G401 (cell line): ENCODE results near the gene PLA2G7. TPM values are rescaled to one million over a fixed set of nuclear protein-coding genes. Genes with fewer than 3 reads are reported as not detected.
"Not testable (repeated sequence)": the region's sequence is repeated elsewhere in the genome, so short reads cannot be mapped to it uniquely, and the experiment has no call there.

Source experiments
- DNase-seq: peaks from one replicate; pipeline ENCODE4 v3.0.0-alpha.2; 2015; ENCODE audit warnings: low spot score
- in situ Hi-C: cut with HindIII; loops from 2 replicates; pipeline ENCODE4 v1.10.0; 2016; ENCODE audit warnings: low sequenced_read_pairs, mixed read lengths
- total RNA-seq: library from RNA; depleted of rRNA; stranded (reverse); fragments of >200 nt; shearing (Covaris generic); gene quantifications from 2 replicates; pipeline ENCODE4 v1.2.3, GENCODE V29; 2014

Gene PLA2G7
- total RNA-seq, 1 experiment from 2014 or later = not detected

- no peak for DNase-seq
- in situ Hi-C loops = no loop called here
Measured at GRCh38 chr6:46751658-46752057, 16.5 kb upstream of the PLA2G7 start.

- no peak for DNase-seq
Measured at GRCh38 chr6:46749731-46750130, 14.6 kb upstream of the PLA2G7 start.

GRCh38 chr6:46748940-46749503 is 13.8 kb upstream of the PLA2G7 start:
- in situ Hi-C loops = no loop called here

More at GRCh38 chr6:46749731-46750130, 14.6 kb upstream of the PLA2G7 start:
- in situ Hi-C loops = no loop called here

GRCh38 chr6:46746696-46747095 is 11.5 kb upstream of the PLA2G7 start, which contains the start of gene ANKRD66:
Gene ANKRD66, plus strand, starts transcription at chr6:46746933. Its CDS starts 5,016 bp downstream, at chr6:46751949.
- DNase-seq = no peak
- in situ Hi-C loops = no loop called here

More at GRCh38 chr6:46748940-46749503, 13.8 kb upstream of the PLA2G7 start:
- DNase-seq = no peak

- DNase-seq = no peak
- in situ Hi-C loops = no loop called here
Measured at GRCh38 chr6:46745973-46746372, 10.8 kb upstream of the PLA2G7 start.

GRCh38 chr6:46744159-46744725 is 9.1 kb upstream of the PLA2G7 start:
- DNase-seq, in situ Hi-C loops: not testable (repeated sequence)

- no peak for DNase-seq
- in situ Hi-C loops = no loop called here
Measured at GRCh38 chr6:46743425-46744158, 8.4 kb upstream of the PLA2G7 start.

GRCh38 chr6:46741910-46742309 is 6.7 kb upstream of the PLA2G7 start:
- no peak for DNase-seq
- in situ Hi-C loops = no loop called here

GRCh38 chr6:46741482-46741881 is 6.3 kb upstream of the PLA2G7 start:
- in situ Hi-C loops = no loop called here
- DNase-seq = no peak

GRCh38 chr6:46736906-46737305 is 1.7 kb upstream of the PLA2G7 start:
- in situ Hi-C loops = no loop called here
- DNase-seq = no peak

- no peak for DNase-seq
Measured at GRCh38 chr6:46735720-46736031, 501 bp upstream of the PLA2G7 start.

GRCh38 chr6:46733341-46733801 is 1.8 kb downstream of the PLA2G7 start:
- peak; percentile 83 for DNase-seq
- in situ Hi-C loops = no loop called here

More at GRCh38 chr6:46735720-46736031, 501 bp upstream of the PLA2G7 start:
- in situ Hi-C loops = no loop called here

GRCh38 chr6:46730921-46731461 is 4.2 kb downstream of the PLA2G7 start:
- in situ Hi-C loops = no loop called here
- DNase-seq = no peak

GRCh38 chr6:46729787-46730326 is 5.3 kb downstream of the PLA2G7 start:
- DNase-seq = no peak
- in situ Hi-C loops = no loop called here

GRCh38 chr6:46720401-46720800 is 14.8 kb downstream of the PLA2G7 start:
- no peak for DNase-seq
- in situ Hi-C loops = no loop called here

- DNase-seq = no peak
- in situ Hi-C loops = no loop called here
Measured at GRCh38 chr6:46719099-46719498, 16.1 kb downstream of the PLA2G7 start.

- in situ Hi-C loops = no loop called here
- DNase-seq = no peak
Measured at GRCh38 chr6:46715141-46715540, 20.0 kb downstream of the PLA2G7 start.

- in situ Hi-C loops = no loop called here
- no peak for DNase-seq
Measured at GRCh38 chr6:46711491-46711890, 23.7 kb downstream of the PLA2G7 start.

- no peak for DNase-seq
- in situ Hi-C loops = no loop called here
Measured at GRCh38 chr6:46706464-46706863, 28.7 kb downstream of the PLA2G7 start.

GRCh38 chr6:46704562-46704961 is 30.6 kb downstream of the PLA2G7 start:
- DNase-seq = peak; percentile 46
- in situ Hi-C loops = no loop called here
